ENCODE measurements around the gene LRRC34.

The LRRC34 gene

GRCh38 chr3:169809230-169809795, 3.4 kb downstream of the LRRC34 start:
- TF ChIP-seq CTCF (conservative IDR thresholded peaks at IDR 0.05; ENCODE audit: low read depth): no peak
- ChIA-PET CTCF (no interaction called here), POLR2A (ENCODE audit: low non-redundant PET) (interaction anchor here (0.6 kb wide), 1 partner anchor 37 kb away, joined by 6 read pairs; no protein-coding TSS in a partner anchor)
- H3K27ac ChIP-seq: no peak overlapping the region
- DNase-seq (ENCODE audit: low spot score): no peak

GRCh38 chr3:169804681-169805080, 8.0 kb downstream of the LRRC34 start:
- H3K27ac ChIP-seq: no peak overlapping the region
- CTCF ChIA-PET: no interaction called here
- no peak for DNase-seq (ENCODE audit: low spot score)
- TF ChIP-seq CTCF (conservative IDR thresholded peaks at IDR 0.05; ENCODE audit: low read depth): no peak
- POLR2A ChIA-PET (ENCODE audit: low non-redundant PET): no interaction called here

GRCh38 chr3:169792359-169792758, 20.3 kb downstream of the LRRC34 start:
- H3K27ac ChIP-seq: no peak overlapping the region
- no peak for DNase-seq (ENCODE audit: low spot score)
- CTCF ChIA-PET: no interaction called here
- POLR2A ChIA-PET (ENCODE audit: low non-redundant PET): interaction anchor here (0.6 kb wide), 1 partner anchor 15 kb away, joined by 3 read pairs; no protein-coding TSS in a partner anchor
- no peak for TF ChIP-seq CTCF (conservative IDR thresholded peaks at IDR 0.05; ENCODE audit: low read depth)

GRCh38 chr3:169790687-169791429, 21.8 kb downstream of the LRRC34 start:
- POLR2A ChIA-PET (ENCODE audit: low non-redundant PET): no interaction called here
- H3K27ac ChIP-seq: no peak overlapping the region
- CTCF ChIA-PET: interaction anchor here (0.6 kb wide), 1 partner anchor 89 kb away, joined by 3 read pairs; no protein-coding TSS in a partner anchor
- no peak for TF ChIP-seq CTCF (conservative IDR thresholded peaks at IDR 0.05; ENCODE audit: low read depth)
- DNase-seq (ENCODE audit: low spot score): no peak

GRCh38 chr3:169790219-169790618, 22.5 kb downstream of the LRRC34 start:
- no peak overlapping the region for H3K27ac ChIP-seq
- ChIA-PET CTCF (no interaction called here), POLR2A (ENCODE audit: low non-redundant PET) (no interaction called here)
- DNase-seq (ENCODE audit: low spot score): no peak
- TF ChIP-seq CTCF (conservative IDR thresholded peaks at IDR 0.05; ENCODE audit: low read depth): no peak

GRCh38 chr3:169787791-169788190, 24.9 kb downstream of the LRRC34 start:
- CTCF ChIA-PET: no interaction called here
- no peak overlapping the region for H3K27ac ChIP-seq
- TF ChIP-seq CTCF (conservative IDR thresholded peaks at IDR 0.05; ENCODE audit: low read depth): no peak
- DNase-seq (ENCODE audit: low spot score): no peak
- POLR2A ChIA-PET (ENCODE audit: low non-redundant PET): no interaction called here
